Measurements from ENCODE around the gene HIPK2. TPM values are rescaled to one million over a fixed set of nuclear protein-coding genes. Genes with fewer than 3 reads are reported as not detected.

HIPK2 gene
- total and polyA plus RNA-seq, 3 experiments from 2014 or later = 1.7 to 22.7 (median 21.2) TPM

DNA sequence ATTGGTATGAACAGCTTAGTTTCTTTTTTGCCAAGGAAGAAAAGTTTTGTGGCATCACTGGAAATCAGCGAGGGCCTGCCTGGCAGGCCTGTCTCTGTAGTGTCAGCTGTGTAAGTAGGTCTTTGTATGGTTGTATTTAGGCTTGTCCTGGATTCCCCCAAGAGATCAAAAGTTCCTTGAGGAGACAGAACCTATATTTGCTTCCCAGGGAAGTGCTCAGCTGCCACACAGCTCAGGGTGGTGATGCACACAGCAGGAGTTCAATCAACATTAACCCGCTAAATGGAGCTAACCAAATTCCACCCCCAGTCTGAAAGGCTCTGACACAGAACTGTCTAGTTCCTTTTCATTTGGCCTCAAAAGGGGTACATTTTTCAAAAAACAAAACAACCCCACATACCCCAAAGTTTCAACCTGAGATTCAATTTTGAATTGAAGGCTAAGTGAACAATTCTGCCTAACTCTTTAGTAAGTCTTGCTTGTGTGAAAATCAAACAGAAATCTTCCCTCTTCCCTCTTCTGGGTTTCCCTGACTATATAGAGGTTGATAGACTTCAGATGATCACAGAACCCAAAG, 129.9 kb downstream of the HIPK2 start:
- peak overlapping the region in 5 of 8 donors; percentile 4 to 78 (median 70) for H3K27ac Mint-ChIP-seq
- H3K36me3 ChIP-seq (ENCODE audit: insufficient read depth, low read length) = no peaks in the 10 kb centered on the region
- no peak for DNase-seq
- no peak overlapping the region for H3K27ac ChIP-seq (ENCODE audit: low read depth, low read length)
- no peaks in the 10 kb centered on the region for H3K9me3 ChIP-seq (ENCODE audit: low read length)
- no peaks in the 10 kb centered on the region for H3K27me3 ChIP-seq (ENCODE audit: insufficient read depth, low read length, poor library complexity, severe bottlenecking)
- no peaks in the 10 kb centered on the region for H3K9me3 Mint-ChIP-seq
- ChIA-PET CTCF (interaction anchor here (0.9 to 3.7 kb wide), 7 partner anchors 9 to 676 kb away, joined by 3 to 31 read pairs (median 5); no protein-coding TSS in a partner anchor), POLR2A (no interaction called here)
- no peak overlapping the region for H3K4me3 ChIP-seq (ENCODE audit: low read length)
- peaks cover 65% of the 10 kb centered on the region for H3K4me1 ChIP-seq (ENCODE audit: insufficient read depth, low read length)
- H3K36me3 Mint-ChIP-seq = peaks cover 0 to 10% (median 7%) of the 10 kb centered on the region in 3 donors
- no peaks in the 10 kb centered on the region for H3K27me3 Mint-ChIP-seq
- peaks cover 27 to 44% (median 29%) of the 10 kb centered on the region in 3 donors for H3K4me1 Mint-ChIP-seq
- peak overlapping the region in 1 of 7 donors; percentile 46 for H3K4me3 Mint-ChIP-seq

DNA sequence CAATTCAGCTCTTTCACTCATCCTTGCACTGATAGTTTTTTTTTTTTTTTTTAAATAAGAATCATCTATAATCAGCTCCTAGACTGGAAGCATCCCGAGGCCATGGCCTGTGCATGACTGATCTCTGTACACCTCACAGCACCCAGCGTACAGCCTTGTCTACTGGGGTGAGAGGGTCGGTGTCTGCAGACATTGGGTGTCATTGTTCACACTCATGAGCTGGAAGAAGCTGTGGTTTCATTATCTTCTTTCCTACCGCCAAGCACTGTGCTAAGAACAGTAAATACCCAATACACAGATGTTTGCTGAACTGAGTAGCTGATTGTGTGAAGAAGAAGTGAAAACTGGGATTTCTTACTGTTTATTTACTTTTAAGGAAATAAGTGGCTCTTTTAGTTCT, 130.7 kb downstream of the HIPK2 start:
- DNase-seq = no peak
- no peaks in the 10 kb centered on the region for H3K36me3 ChIP-seq (ENCODE audit: insufficient read depth, low read length)
- Mint-ChIP-seq H3K27ac (peak overlapping the region in 3 of 8 donors; percentile 15 to 88 (median 76)), H3K36me3 (peaks cover 0 to 7% (median 5%) of the 10 kb centered on the region in 3 donors), H3K4me3 (no peak overlapping the region), H3K4me1 (peaks cover 25 to 44% (median 29%) of the 10 kb centered on the region in 3 donors), H3K9me3 (no peaks in the 10 kb centered on the region), H3K27me3 (no peaks in the 10 kb centered on the region)
- no peaks in the 10 kb centered on the region for H3K9me3 ChIP-seq (ENCODE audit: low read length)
- POLR2A ChIA-PET = no interaction called here
- H3K27ac ChIP-seq (ENCODE audit: low read depth, low read length) = no peak overlapping the region
- CTCF ChIA-PET = interaction anchor here (0.8 to 3.7 kb wide), 18 partner anchors 10 to 679 kb away, joined by 3 to 31 read pairs (median 4); no protein-coding TSS in a partner anchor
- no peak overlapping the region for H3K4me3 ChIP-seq (ENCODE audit: low read length)
- H3K4me1 ChIP-seq (ENCODE audit: insufficient read depth, low read length) = peaks cover 73% of the 10 kb centered on the region
- H3K27me3 ChIP-seq (ENCODE audit: insufficient read depth, low read length, poor library complexity, severe bottlenecking) = no peaks in the 10 kb centered on the region

DNA sequence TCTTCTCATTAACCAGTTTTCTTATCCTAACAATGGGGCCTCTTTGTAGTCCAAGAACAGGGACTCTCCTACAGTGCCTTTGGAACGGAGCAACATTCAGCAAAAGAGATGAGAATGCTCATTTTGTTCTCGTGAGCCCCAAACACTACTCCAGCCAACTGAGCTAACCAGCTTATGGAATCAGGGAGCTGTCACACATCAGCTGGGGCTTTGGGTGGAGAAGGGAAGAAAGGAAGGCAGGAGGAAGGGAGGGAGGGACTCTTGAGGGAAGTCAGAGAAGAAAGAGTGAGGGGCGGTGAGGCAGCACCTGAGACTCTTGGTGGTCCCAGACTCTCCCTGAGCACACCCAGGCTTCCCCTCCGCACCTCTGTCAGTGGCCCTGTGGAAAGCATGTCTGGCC, 131.2 kb downstream of the HIPK2 start:
- Histone ChIP-seq H3K4me3 (ENCODE audit: low read length) (no peak overlapping the region), H3K27ac (ENCODE audit: low read depth, low read length) (no peak overlapping the region), H3K36me3 (ENCODE audit: insufficient read depth, low read length) (no peaks in the 10 kb centered on the region), H3K4me1 (ENCODE audit: insufficient read depth, low read length) (peaks cover 76% of the 10 kb centered on the region), H3K9me3 (ENCODE audit: low read length) (no peaks in the 10 kb centered on the region), H3K27me3 (ENCODE audit: insufficient read depth, low read length, poor library complexity, severe bottlenecking) (no peaks in the 10 kb centered on the region)
- no peak for DNase-seq
- Mint-ChIP-seq H3K27ac (peak overlapping the region in 3 of 8 donors; percentile 80 to 88 (median 86)), H3K27me3 (no peaks in the 10 kb centered on the region), H3K4me3 (no peak overlapping the region), H3K4me1 (peaks cover 25 to 44% (median 29%) of the 10 kb centered on the region in 3 donors), H3K36me3 (peaks cover 0 to 7% (median 5%) of the 10 kb centered on the region in 3 donors), H3K9me3 (no peaks in the 10 kb centered on the region)
- ChIA-PET CTCF (interaction anchor here (0.8 to 3.7 kb wide), 29 partner anchors 8 to 680 kb away, joined by 3 to 31 read pairs (median 5); no protein-coding TSS in a partner anchor), POLR2A (interaction anchor here (1.3 kb wide), 1 partner anchor 11 kb away, joined by 3 read pairs; no protein-coding TSS in a partner anchor)

DNA sequence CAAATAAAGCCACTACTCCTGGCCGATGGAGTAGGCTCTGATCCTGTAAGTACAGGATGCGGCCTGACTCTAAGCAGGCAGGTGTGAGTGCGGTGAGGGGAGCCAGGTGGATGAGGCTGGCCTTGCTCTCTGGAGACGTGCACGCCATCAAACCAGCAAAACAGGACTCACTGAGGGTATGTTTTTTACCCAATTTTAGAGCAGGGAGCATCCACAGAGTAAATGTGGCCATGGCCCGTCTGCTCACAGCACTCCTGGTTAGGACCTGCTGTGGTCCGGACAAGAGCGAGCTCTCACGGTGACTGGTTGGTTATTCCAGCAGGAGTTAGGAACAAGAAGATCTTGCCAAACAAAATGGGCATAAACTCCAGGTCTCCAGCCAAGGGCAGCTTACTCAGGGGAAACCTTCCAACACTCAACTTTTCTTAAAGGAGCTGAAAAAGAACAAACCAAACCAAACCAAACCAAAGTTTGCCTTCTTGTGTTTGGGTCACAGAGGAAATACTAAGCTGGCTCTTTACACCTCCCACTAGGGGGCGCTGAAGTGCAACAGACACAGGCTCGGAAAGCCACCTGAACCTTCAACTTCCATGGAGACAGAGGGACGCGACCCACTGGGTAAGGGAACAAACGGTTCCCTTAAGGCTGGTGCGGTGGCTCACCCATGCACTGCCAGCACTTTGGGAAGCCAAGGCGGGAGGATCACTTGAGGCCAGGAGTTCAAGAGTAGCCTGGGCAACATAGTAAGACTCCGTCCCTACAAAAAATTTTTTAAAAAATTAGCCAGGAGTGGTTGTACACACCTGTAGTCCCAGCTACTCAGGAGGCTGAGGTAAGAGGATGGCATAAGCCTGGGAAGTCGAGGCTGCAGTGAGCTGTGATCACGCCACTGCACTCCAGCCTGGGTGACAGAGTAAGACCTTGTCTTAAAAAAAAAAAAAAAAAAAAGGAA, 131.9 kb downstream of the HIPK2 start:
- H3K27me3 Mint-ChIP-seq = no peaks in the 10 kb centered on the region
- no peak overlapping the region for H3K4me3 Mint-ChIP-seq
- Histone ChIP-seq H3K27ac (ENCODE audit: low read depth, low read length) (no peak overlapping the region), H3K36me3 (ENCODE audit: insufficient read depth, low read length) (no peaks in the 10 kb centered on the region), H3K9me3 (ENCODE audit: low read length) (no peaks in the 10 kb centered on the region), H3K4me1 (ENCODE audit: insufficient read depth, low read length) (peaks cover 76% of the 10 kb centered on the region), H3K27me3 (ENCODE audit: insufficient read depth, low read length, poor library complexity, severe bottlenecking) (no peaks in the 10 kb centered on the region), H3K4me3 (ENCODE audit: low read length) (no peak overlapping the region)
- ChIA-PET POLR2A (interaction anchor here (1.3 kb wide), 1 partner anchor 10 kb away, joined by 3 read pairs; no protein-coding TSS in a partner anchor), CTCF (interaction anchor here (0.7 to 3.7 kb wide), 40 partner anchors 9 to 678 kb away, joined by 3 to 31 read pairs (median 4); no protein-coding TSS in a partner anchor)
- H3K27ac Mint-ChIP-seq = peak overlapping the region in 3 of 8 donors; percentile 56 to 89 (median 63)
- H3K4me1 Mint-ChIP-seq = peaks cover 25 to 44% (median 29%) of the 10 kb centered on the region in 3 donors
- peaks cover 0 to 7% (median 5%) of the 10 kb centered on the region in 3 donors for H3K36me3 Mint-ChIP-seq
- peak; percentile 65 to 82 (median 75) for DNase-seq
- H3K9me3 Mint-ChIP-seq = no peaks in the 10 kb centered on the region

DNA sequence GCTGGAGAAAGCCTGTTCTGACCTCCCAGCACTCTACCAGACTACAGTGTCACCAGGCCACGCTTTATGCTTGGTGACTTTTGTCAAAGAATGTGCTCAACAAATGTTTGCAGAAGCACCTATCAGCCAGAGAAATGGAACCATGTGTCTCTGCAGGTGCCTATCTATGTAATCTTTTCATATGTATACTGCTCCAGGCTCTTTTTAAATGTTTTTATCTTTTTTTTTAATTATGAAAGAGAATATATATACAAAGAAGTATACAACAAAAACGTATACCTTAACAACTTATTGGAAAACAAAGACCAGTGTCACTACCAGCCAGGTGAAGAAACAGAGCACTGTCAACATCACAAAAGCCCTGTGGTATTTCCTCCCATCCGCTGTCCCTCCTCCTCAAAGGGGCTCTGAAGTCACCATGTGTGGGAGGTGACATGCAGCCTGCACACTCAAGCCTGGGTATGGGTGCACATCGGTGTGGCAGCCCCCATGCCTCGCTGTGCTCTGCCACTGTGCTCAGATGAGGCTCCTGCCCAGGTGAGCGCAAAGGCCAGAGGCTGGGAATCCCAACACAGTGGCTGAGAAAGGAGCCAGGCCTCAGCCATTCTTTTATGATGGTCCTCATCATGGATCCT, 133.7 kb downstream of the HIPK2 start:
- Histone ChIP-seq H3K36me3 (ENCODE audit: insufficient read depth, low read length) (no peaks in the 10 kb centered on the region), H3K9me3 (ENCODE audit: low read length) (no peaks in the 10 kb centered on the region), H3K4me3 (ENCODE audit: low read length) (no peak overlapping the region), H3K27me3 (ENCODE audit: insufficient read depth, low read length, poor library complexity, severe bottlenecking) (no peaks in the 10 kb centered on the region), H3K4me1 (ENCODE audit: insufficient read depth, low read length) (peaks cover 76% of the 10 kb centered on the region), H3K27ac (ENCODE audit: low read depth, low read length) (no peak overlapping the region)
- ChIA-PET POLR2A (no interaction called here), CTCF (interaction anchor here (1.3 to 2.3 kb wide), 4 partner anchors 23 to 391 kb away, joined by 3 to 8 read pairs (median 6); no protein-coding TSS in a partner anchor)
- Mint-ChIP-seq H3K4me1 (peaks cover 20 to 36% (median 24%) of the 10 kb centered on the region in 3 donors), H3K36me3 (peaks cover 0 to 8% (median 5%) of the 10 kb centered on the region in 3 donors), H3K4me3 (no peak overlapping the region), H3K27ac (no peak overlapping the region), H3K27me3 (no peaks in the 10 kb centered on the region), H3K9me3 (no peaks in the 10 kb centered on the region)
- DNase-seq = peak in 1 of 5 donors; percentile 43

DNA sequence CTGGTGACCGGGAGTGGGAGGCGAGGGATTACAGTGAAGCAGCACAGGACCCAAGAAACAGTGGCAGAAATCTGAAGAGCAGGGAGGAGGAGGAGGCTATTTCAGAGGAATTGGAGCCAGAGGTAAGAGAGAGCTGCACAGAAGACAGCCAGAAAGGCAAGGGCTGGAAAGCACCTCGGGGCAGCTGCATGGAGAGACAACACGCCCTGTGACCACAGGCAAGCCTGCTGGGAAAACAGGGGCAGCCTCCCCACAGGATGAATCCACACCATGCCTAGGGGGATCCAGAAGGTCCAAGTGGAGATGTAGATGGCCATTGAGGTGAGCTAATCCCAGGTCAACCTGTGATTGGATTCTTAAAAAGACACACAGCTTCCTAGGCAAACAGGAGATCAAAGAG, 135.5 kb downstream of the HIPK2 start:
- Mint-ChIP-seq H3K27me3 (no peaks in the 10 kb centered on the region), H3K9me3 (no peaks in the 10 kb centered on the region), H3K27ac (peak overlapping the region in 1 of 8 donors; percentile 83), H3K4me3 (no peak overlapping the region), H3K4me1 (peaks cover 11 to 21% (median 13%) of the 10 kb centered on the region in 3 donors), H3K36me3 (peaks cover 2 to 8% (median 6%) of the 10 kb centered on the region in 3 donors)
- H3K4me3 ChIP-seq (ENCODE audit: low read length) = no peak overlapping the region
- no peak for DNase-seq
- no peaks in the 10 kb centered on the region for H3K9me3 ChIP-seq (ENCODE audit: low read length)
- CTCF ChIA-PET = interaction anchor here (1.3 kb wide), 1 partner anchor 362 kb away, joined by 5 read pairs; no protein-coding TSS in a partner anchor
- POLR2A ChIA-PET = no interaction called here
- peaks cover 68% of the 10 kb centered on the region for H3K4me1 ChIP-seq (ENCODE audit: insufficient read depth, low read length)
- no peaks in the 10 kb centered on the region for H3K27me3 ChIP-seq (ENCODE audit: insufficient read depth, low read length, poor library complexity, severe bottlenecking)
- H3K36me3 ChIP-seq (ENCODE audit: insufficient read depth, low read length) = no peaks in the 10 kb centered on the region
- H3K27ac ChIP-seq (ENCODE audit: low read depth, low read length) = no peak overlapping the region

DNA sequence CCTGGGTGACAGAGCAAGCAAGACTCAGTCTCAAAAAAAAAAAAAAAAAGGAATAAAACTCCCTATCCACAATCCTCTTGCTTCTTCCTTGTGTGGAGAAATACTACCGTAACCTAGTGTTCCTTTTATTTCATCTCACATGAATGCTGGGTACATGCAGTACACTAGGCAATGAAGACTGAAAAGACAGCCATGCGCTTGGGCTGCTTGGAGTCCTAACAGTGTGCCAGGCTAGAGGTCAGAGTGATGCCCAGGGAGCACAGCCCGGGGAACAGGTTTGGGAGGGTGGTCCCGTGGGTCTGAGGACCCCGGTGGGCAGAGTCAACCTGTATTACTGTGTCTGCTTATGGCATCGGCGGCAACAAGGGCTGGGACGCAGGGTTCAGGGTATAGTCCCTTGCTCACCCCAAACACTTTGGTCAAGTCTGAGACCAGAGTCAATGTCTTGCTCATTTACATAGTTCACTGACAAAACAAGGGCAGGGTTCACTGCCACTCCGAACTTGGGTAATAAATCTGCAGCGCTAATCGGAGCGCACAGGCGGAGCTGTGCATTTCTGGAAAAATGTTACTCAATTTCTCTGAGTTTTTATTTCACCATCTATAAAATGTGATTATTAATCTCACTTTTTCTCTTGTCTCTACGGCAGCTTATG, 136.3 kb downstream of the HIPK2 start:
- Mint-ChIP-seq H3K36me3 (peaks cover 3 to 8% (median 6%) of the 10 kb centered on the region in 3 donors), H3K4me3 (no peak overlapping the region), H3K4me1 (peaks cover 13 to 21% (median 19%) of the 10 kb centered on the region in 3 donors), H3K27me3 (no peaks in the 10 kb centered on the region), H3K9me3 (no peaks in the 10 kb centered on the region), H3K27ac (no peak overlapping the region)
- Histone ChIP-seq H3K9me3 (ENCODE audit: low read length) (no peaks in the 10 kb centered on the region), H3K27ac (ENCODE audit: low read depth, low read length) (no peak overlapping the region), H3K27me3 (ENCODE audit: insufficient read depth, low read length, poor library complexity, severe bottlenecking) (no peaks in the 10 kb centered on the region), H3K4me1 (ENCODE audit: insufficient read depth, low read length) (peaks cover 68% of the 10 kb centered on the region), H3K36me3 (ENCODE audit: insufficient read depth, low read length) (no peaks in the 10 kb centered on the region), H3K4me3 (ENCODE audit: low read length) (no peak overlapping the region)
- POLR2A ChIA-PET = no interaction called here
- CTCF ChIA-PET = interaction anchor here (1.3 kb wide), 1 partner anchor 363 kb away, joined by 5 read pairs; no protein-coding TSS in a partner anchor
- DNase-seq = no peak
